HepG2 (cell line): ENCODE results near the gene ATG4B. TPM values are rescaled to one million over a fixed set of nuclear protein-coding genes. Genes with fewer than 3 reads are reported as not detected.
A peak's percentile ranks its signal among the peaks of the same experiment; 100 is the strongest.

Source experiments
- GABPA ChIP-seq, 2 experiments: IDR thresholded peaks; 2 replicates each; pipeline ENCODE4 v1.6.1; 2011 to 2016; ENCODE audit warnings: low read depth in 2 of 2, low read length in 1 of 2, missing biosample characterization in 1 of 2, missing genetic modification characterization in 1 of 2
- GATAD2A ChIP-seq: IDR thresholded peaks from 2 replicates; pipeline ENCODE4 v1.6.1; 2016
- HMGXB3 ChIP-seq: sonication (generic); formaldehyde crosslinking; IDR thresholded peaks from 2 replicates; pipeline ENCODE4 v1.4.0; 2020; ENCODE audit warnings: missing genetic modification reagents, borderline replicate concordance
- KDM4B ChIP-seq: sonication (generic); formaldehyde crosslinking; IDR thresholded peaks from 2 replicates; pipeline ENCODE4 v1.4.0; 2020; ENCODE audit warnings: missing genetic modification reagents
- NKX3-1 ChIP-seq: sonication (generic); formaldehyde crosslinking; IDR thresholded peaks from 2 replicates; pipeline ENCODE4 v1.5.0; 2020; ENCODE audit warnings: missing genetic modification reagents
- NR3C1 ChIP-seq: sonication (generic); formaldehyde crosslinking; IDR thresholded peaks from 2 replicates; pipeline ENCODE4 v1.4.0; 2020; ENCODE audit warnings: missing genetic modification reagents
- PRMT3 ChIP-seq: sonication (generic); formaldehyde crosslinking; IDR thresholded peaks from 2 replicates; pipeline ENCODE4 v1.8.1; 2022; ENCODE audit warnings: low read depth, mild to moderate bottlenecking, moderate library complexity, missing genetic modification reagents, borderline replicate concordance
- SAP130 ChIP-seq: IDR thresholded peaks from 2 replicates; pipeline ENCODE4 v1.6.1; 2016; ENCODE audit warnings: low read depth
- SIN3B ChIP-seq: fragments of 150-350 bp; IDR thresholded peaks from 2 replicates; pipeline ENCODE4 v1.6.1; 2014; ENCODE audit warnings: low read length
- SIX1 ChIP-seq: sonication (generic); formaldehyde crosslinking; IDR thresholded peaks from 2 replicates; pipeline ENCODE4 v1.4.0; 2020; ENCODE audit warnings: missing genetic modification reagents, borderline replicate concordance
- SKI ChIP-seq: fragments of 450-650 bp; IDR thresholded peaks from one replicate; pipeline ENCODE4 v1.6.1; 2018; ENCODE audit warnings: mild to moderate bottlenecking; ENCODE audit not compliant: partially characterized antibody
- ZMYM4 ChIP-seq: sonication (generic); formaldehyde crosslinking; IDR thresholded peaks from 2 replicates; pipeline ENCODE4 v1.8.1; 2023; ENCODE audit warnings: mild to moderate bottlenecking, missing genetic modification reagents
- ZNF10 ChIP-seq: sonication (generic); formaldehyde crosslinking; IDR thresholded peaks from 2 replicates; pipeline ENCODE4 v1.4.0; 2020; ENCODE audit warnings: mild to moderate bottlenecking, low read depth, missing genetic modification reagents, borderline replicate concordance
- ZNF329 ChIP-seq: sonication (generic); formaldehyde crosslinking; IDR thresholded peaks from 2 replicates; pipeline ENCODE4 v1.9.0; 2021; ENCODE audit warnings: low read depth, mild to moderate bottlenecking, missing genetic modification reagents
- ZNF414 ChIP-seq: sonication (generic); formaldehyde crosslinking; IDR thresholded peaks from 2 replicates; pipeline ENCODE4 v1.5.0; 2020; ENCODE audit warnings: missing genetic modification reagents
- ZNF678 ChIP-seq: sonication (generic); formaldehyde crosslinking; IDR thresholded peaks from 2 replicates; pipeline ENCODE4 v1.4.0; 2020; ENCODE audit warnings: mild to moderate bottlenecking, missing genetic modification reagents
- ZNF703 ChIP-seq: sonication (generic); formaldehyde crosslinking; IDR thresholded peaks from 2 replicates; pipeline ENCODE4 v1.5.1; 2020; ENCODE audit warnings: missing genetic modification reagents, mild to moderate bottlenecking, moderate library complexity, borderline replicate concordance
- ZNF776 ChIP-seq: sonication (generic); formaldehyde crosslinking; IDR thresholded peaks from 2 replicates; pipeline ENCODE4 v1.4.0; 2020; ENCODE audit warnings: mild to moderate bottlenecking, missing genetic modification reagents
- ZSCAN29 ChIP-seq: sonication (generic); formaldehyde crosslinking; conservative IDR thresholded peaks from 2 replicates; pipeline ENCODE4 v1.4.0; 2020; ENCODE audit warnings: mild to moderate bottlenecking, missing genetic modification reagents
- ZSCAN5A ChIP-seq: sonication (generic); formaldehyde crosslinking; IDR thresholded peaks from 2 replicates; pipeline ENCODE4 v1.8.0; 2022; ENCODE audit warnings: mild to moderate bottlenecking, missing genetic modification reagents, borderline replicate concordance
- polyA plus RNA-seq, 8 experiments: library from polyadenylated mRNA; depleted of rRNA in 3 of 8; stranded (reverse) in 7 of 8; unstranded in 1 of 8; fragments of >200 nt; fragmentation: Illumina TruSeq in 4 of 8; extraction: Trizol in 4 of 8; gene quantifications; 2 replicates each; pipeline versions ENCODE4 v1.2.1 to v1.2.3, GENCODE V29; 2011 to 2016; ENCODE audit warnings: low read depth in 4 of 8, missing spikeins in 1 of 8, mixed read lengths in 1 of 8; ENCODE audit not compliant: insufficient read depth in 1 of 8
- total RNA-seq, 5 experiments: library from RNA; depleted of rRNA; stranded (reverse); fragments of >200 nt; fragmentation: Illumina TruSeq; extraction: Trizol; gene quantifications; 2 replicates each; pipeline ENCODE4 v1.2.3, GENCODE V29; 2016; ENCODE audit warnings: low read depth in 1 of 5

The ATG4B gene
- total and polyA plus RNA-seq, 2 of the 13 experiments (the other 11 are each of a cell fraction or from before 2014, with no cell fraction given) = 95.5 to 239 TPM

GRCh38 chr2:241636182-241637017 is 1.1 kb upstream of the ATG4B start (continued):
- TF ChIP-seq HMGXB3 = no peak
- TF ChIP-seq NR3C1 (CRISPR knock-in tag) = no peak
- TF ChIP-seq GATAD2A (CRISPR knock-in tag) = no peak
- no peak for TF ChIP-seq ZSCAN29 (CRISPR knock-in tag)
- TF ChIP-seq NKX3-1 = no peak
- peak; percentile 57 for TF ChIP-seq ZNF776 (CRISPR knock-in tag)
- no peak for TF ChIP-seq SIX1 (CRISPR knock-in tag)
- peak; percentile 38; the same call in 1 of the 2 replicates for TF ChIP-seq ZMYM4
- TF ChIP-seq ZNF10 = no peak
- TF ChIP-seq PRMT3 (CRISPR knock-in tag) = no peak
- peak; percentile 64; the same call in 1 of the 2 replicates for TF ChIP-seq KDM4B
- no peak for TF ChIP-seq ZNF703 (CRISPR knock-in tag)
- TF ChIP-seq ZNF678 (CRISPR knock-in tag) = 0 out of 2 replicates have a peak, but pooled peaks have one; percentile 80
- peak; percentile 84 for TF ChIP-seq SAP130 (CRISPR knock-in tag)
- no peak for TF ChIP-seq ZNF414
- no peak for TF ChIP-seq SIN3B
- peak; percentile 67; the same call in 1 of the 2 replicates for TF ChIP-seq ZNF329 (CRISPR knock-in tag)
- peak; percentile 65 for TF ChIP-seq SKI
- TF ChIP-seq GABPA (IDR thresholded peaks at IDR 0.05; ENCODE audit: low read depth, low read length) = no peak
- no peak for TF ChIP-seq GABPA (CRISPR knock-in tag; IDR thresholded peaks at IDR 0.05; ENCODE audit: low read depth)
- TF ChIP-seq ZSCAN5A = no peak
